HG03159 (cell line): ENCODE measurements around the gene NR0B2.
"Not testable (repeated sequence)": the region's sequence is repeated elsewhere in the genome, so short reads cannot be mapped to it uniquely, and the experiment has no call there.

Source experiments
- ATAC-seq: cut with Tn5 transposase; IDR thresholded peaks from one replicate; pipeline ENCODE4 v1.9.1; 2021; ENCODE audit warnings: mild to moderate bottlenecking, moderate library complexity; ENCODE audit not compliant: unreplicated experiment

Gene NR0B2

GRCh38 chr1:26913754-26914619, at the start of gene NR0B2:
Gene NR0B2, minus strand, starts transcription at chr1:26913975. Its CDS starts 35 bp downstream, at chr1:26913940.
- ATAC-seq: no peak

- ATAC-seq: no peak
Observed at GRCh38 chr1:26961826-26962225, 48.1 kb upstream of the NR0B2 start.

- no peak for ATAC-seq
Observed at GRCh38 chr1:26960625-26960966, 46.8 kb upstream of the NR0B2 start.

- ATAC-seq: no peak
Observed at GRCh38 chr1:26959722-26960624, 46.2 kb upstream of the NR0B2 start, which contains the start of gene KDF1. Gene KDF1, minus strand, starts transcription at chr1:26960468. Its CDS starts 8,088 bp downstream, at chr1:26952380.

- ATAC-seq: no peak
Observed at GRCh38 chr1:26959270-26959669, 45.5 kb upstream of the NR0B2 start.

- ATAC-seq: no peak
Observed at GRCh38 chr1:26957306-26957705, 43.5 kb upstream of the NR0B2 start.

GRCh38 chr1:26956321-26956720, 42.5 kb upstream of the NR0B2 start:
- ATAC-seq: no peak

- ATAC-seq: no peak
Observed at GRCh38 chr1:26953374-26953773, 39.6 kb upstream of the NR0B2 start.

- no peak for ATAC-seq
Observed at GRCh38 chr1:26951821-26952497, 38.2 kb upstream of the NR0B2 start.

- ATAC-seq: no peak
Observed at GRCh38 chr1:26951216-26951615, 37.4 kb upstream of the NR0B2 start.

GRCh38 chr1:26950602-26951001, 36.8 kb upstream of the NR0B2 start:
- no peak for ATAC-seq

GRCh38 chr1:26949926-26950319, 36.1 kb upstream of the NR0B2 start:
- no peak for ATAC-seq

- ATAC-seq: no peak
Observed at GRCh38 chr1:26949266-26949925, 35.6 kb upstream of the NR0B2 start.

- ATAC-seq: not testable (repeated sequence)
Observed at GRCh38 chr1:26948725-26949057, 34.9 kb upstream of the NR0B2 start.

- ATAC-seq: no peak
Observed at GRCh38 chr1:26946270-26946669, 32.5 kb upstream of the NR0B2 start.

- ATAC-seq: no peak
Observed at GRCh38 chr1:26945728-26946127, 32.0 kb upstream of the NR0B2 start.

GRCh38 chr1:26945138-26945537, 31.4 kb upstream of the NR0B2 start:
- ATAC-seq: no peak

GRCh38 chr1:26942656-26943055, 28.9 kb upstream of the NR0B2 start:
- no peak for ATAC-seq

GRCh38 chr1:26941311-26941710, 27.5 kb upstream of the NR0B2 start:
- no peak for ATAC-seq

- ATAC-seq: no peak
Observed at GRCh38 chr1:26938659-26939025, 24.9 kb upstream of the NR0B2 start.
